Adipocyte (in vitro differentiated cells): ENCODE measurements around the gene SEPTIN12.
"Not testable (repeated sequence)": the region's sequence is repeated elsewhere in the genome, so short reads cannot be mapped to it uniquely, and the experiment has no call there.

ENCODE experiments used
- DNase-seq: peaks from one replicate; pipeline ENCODE4 v3.0.0-alpha.2; 2015; ENCODE audit warnings: low read depth
- H3K27me3 ChIP-seq: replicated peaks from 2 replicates; pipeline ENCODE4 v1.7.0; 2013; ENCODE audit warnings: mild to moderate bottlenecking, low read length, moderate library complexity; ENCODE audit not compliant: control insufficient read depth, insufficient read depth
- H3K36me3 ChIP-seq: 2 replicates; pipeline ENCODE4 v1.7.0; 2013; ENCODE audit warnings: low read length, mild to moderate bottlenecking, moderate library complexity; ENCODE audit not compliant: control insufficient read depth, insufficient read depth, severe bottlenecking
- H3K4me1 ChIP-seq: 2 replicates; pipeline ENCODE4 v1.7.0; 2013; ENCODE audit warnings: mild to moderate bottlenecking, low read length, moderate library complexity; ENCODE audit not compliant: control insufficient read depth, insufficient read depth
- H3K4me3 ChIP-seq: 2 replicates; pipeline ENCODE4 v1.7.0; 2013; ENCODE audit warnings: mild to moderate bottlenecking, low read length, moderate library complexity
- H3K9ac ChIP-seq: 2 replicates; pipeline ENCODE4 v1.7.0; 2013; ENCODE audit warnings: mild to moderate bottlenecking, low read length, moderate library complexity
- H3K9me3 ChIP-seq: 2 replicates; pipeline ENCODE4 v1.7.0; 2013; ENCODE audit warnings: mild to moderate bottlenecking, low read length, moderate library complexity; ENCODE audit not compliant: control insufficient read depth

The SEPTIN12 gene

DNA sequence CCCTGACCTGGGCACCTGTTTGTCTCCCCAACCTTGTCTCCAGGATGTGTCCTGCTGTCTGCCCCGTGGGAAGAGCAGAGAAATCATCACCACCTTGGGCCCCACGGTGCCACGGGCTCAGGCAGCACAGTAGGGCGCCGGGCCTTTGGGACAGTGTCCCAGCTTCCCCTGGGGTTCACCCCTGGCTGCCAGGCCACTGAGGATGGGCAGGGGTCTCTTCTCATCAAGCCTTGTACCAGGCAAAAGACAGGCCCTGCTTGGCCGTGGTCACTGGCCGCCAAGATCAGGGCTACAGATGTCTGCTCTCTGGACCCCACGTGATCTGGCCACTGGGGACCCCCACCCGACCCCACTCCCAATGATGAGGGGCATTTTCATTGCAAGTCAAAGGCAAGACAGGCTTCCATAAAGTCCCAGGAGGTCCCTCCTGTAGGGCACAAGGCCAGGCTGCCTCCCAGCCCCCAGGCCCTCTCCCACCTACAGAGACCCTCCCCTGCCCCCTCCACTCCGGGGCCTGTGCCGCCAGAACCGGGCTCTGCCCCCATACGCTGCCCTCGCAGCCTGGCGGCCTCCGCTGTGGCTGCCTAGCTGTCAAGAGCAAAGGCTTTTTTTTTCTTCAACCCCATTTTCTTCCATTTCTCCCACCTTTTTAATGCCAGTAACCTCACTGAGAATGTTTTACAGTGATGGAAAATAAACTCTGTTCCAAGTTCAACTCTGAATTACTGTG is 39.3 kb downstream of the SEPTIN12 start:
- Histone ChIP-seq H3K27me3 (no peaks in the 10 kb centered on the region), H3K9ac (no peak overlapping the region), H3K36me3 (peaks cover 32% of the 10 kb centered on the region), H3K4me3 (no peak overlapping the region), H3K4me1 (peaks cover 15% of the 10 kb centered on the region), H3K9me3 (no peaks in the 10 kb centered on the region)
- no peak for DNase-seq

DNA sequence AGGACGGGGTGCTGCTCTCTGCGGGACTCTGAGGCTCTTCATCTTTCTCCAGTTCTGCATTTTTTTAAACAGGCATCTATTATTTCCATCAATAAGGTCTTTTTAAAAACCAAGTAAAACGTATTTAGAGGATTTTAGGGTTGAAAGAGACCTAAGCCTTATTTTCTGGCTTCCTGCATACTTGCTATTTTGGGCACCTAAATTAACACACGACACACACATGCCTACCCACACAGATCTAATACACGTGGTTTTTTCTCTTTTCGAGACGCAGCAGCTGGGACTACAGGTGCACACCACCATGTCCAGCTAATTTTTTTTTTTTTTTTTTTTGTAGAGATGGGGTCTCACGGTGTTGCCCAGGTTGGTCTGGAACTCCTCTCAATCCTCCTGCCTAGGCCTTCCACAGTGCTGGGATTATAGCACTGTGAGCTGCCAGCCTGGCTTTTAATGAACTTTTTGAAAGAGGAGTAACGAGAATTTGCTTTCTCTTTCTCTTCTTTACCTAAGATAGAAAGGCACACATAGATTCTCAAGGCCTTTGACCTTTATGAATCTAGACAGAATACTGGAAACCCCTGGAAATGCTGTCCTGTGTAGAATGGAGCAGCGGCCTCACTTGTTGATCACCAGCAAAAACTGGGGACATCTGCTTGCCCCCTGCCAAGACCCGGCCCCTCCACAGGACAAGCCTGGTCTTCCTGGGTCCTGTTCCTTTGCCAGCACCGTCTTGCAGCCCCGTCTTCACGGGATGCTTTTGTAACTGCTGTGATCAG is 40.1 kb downstream of the SEPTIN12 start:
- no peak overlapping the region for H3K4me3 ChIP-seq
- no peaks in the 10 kb centered on the region for H3K9me3 ChIP-seq
- H3K27me3 ChIP-seq, result no peaks in the 10 kb centered on the region
- H3K9ac ChIP-seq, result no peak overlapping the region
- DNase-seq, result no peak
- peaks cover 20% of the 10 kb centered on the region for H3K4me1 ChIP-seq
- H3K36me3 ChIP-seq, result peaks cover 25% of the 10 kb centered on the region

DNA sequence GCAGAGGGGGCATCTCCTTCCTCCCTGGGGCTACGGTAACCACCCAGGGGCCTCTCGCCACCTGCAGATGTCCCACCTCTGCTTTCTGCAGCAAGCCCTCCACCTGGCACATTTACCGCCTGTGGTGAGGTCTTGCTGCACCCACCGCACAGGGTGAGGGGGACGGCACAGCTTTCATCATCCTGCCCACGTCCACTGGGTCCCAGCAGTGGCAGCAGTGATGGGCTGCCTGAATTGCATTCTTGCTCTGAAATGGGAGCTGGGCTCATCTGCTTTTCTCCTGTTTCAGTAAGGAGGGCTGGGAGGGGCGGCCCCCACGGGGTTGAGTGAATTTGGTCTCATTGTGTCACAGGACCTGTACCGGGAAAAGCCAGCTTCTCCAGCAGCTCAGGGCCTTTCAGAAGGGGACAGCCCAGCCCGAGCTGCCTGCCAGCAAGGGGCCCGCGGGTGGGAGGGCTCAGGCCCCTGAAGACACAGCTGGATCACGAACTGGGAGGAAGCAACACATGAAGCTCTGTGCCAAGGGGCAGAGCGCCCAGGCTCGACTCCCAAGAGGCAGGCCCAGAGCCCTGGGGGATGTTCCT is 41.1 kb downstream of the SEPTIN12 start:
- H3K36me3 ChIP-seq, result peaks cover 15% of the 10 kb centered on the region
- no peaks in the 10 kb centered on the region for H3K9me3 ChIP-seq
- DNase-seq, result no peak
- H3K4me3 ChIP-seq, result peak overlapping the region; percentile 3
- H3K4me1 ChIP-seq, result peaks cover 20% of the 10 kb centered on the region
- H3K27me3 ChIP-seq, result no peaks in the 10 kb centered on the region
- peak overlapping the region; percentile 33 for H3K9ac ChIP-seq

DNA sequence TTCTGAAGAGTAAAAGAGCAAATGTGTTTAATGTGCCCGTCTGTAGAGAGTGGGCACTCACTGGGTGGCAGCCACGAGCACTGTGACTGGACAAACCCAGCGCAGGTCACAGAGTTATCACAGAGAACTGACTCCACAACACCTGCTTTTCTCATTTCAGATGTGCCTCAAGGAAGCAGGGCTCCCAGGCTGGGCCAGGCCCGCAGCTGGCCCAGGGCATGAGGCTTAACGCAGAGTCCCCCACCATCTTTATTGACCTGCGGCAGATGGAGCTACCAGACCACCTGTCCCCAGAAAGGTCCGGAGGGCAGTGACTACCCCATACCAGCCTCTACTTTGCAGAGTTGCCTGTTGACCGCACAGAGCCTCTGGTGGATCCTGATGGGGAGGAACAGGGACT is 41.9 kb downstream of the SEPTIN12 start:
- H3K4me1 ChIP-seq, result peaks cover 20% of the 10 kb centered on the region
- no peaks in the 10 kb centered on the region for H3K27me3 ChIP-seq
- H3K4me3 ChIP-seq, result no peak overlapping the region
- no peaks in the 10 kb centered on the region for H3K9me3 ChIP-seq
- no peak overlapping the region for H3K9ac ChIP-seq
- no peak for DNase-seq
- H3K36me3 ChIP-seq, result peaks cover 6% of the 10 kb centered on the region

DNA sequence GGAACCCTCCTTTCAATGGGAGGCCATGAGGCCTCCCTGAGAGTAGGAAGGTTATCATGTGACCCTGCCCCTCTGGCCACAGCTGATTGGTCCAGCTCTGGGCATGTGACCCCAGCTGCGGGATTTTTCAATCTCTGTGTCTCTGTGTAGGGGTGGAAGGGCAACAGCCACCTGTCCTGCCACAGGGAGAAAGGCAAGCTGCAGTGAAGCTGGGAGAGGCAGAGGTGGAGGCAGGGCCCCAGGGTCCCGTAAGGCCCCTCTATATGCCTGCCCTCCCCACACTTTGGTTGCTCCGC is 42.9 kb downstream of the SEPTIN12 start:
- DNase-seq, result no peak
- H3K4me1 ChIP-seq, result peaks cover 20% of the 10 kb centered on the region
- no peaks in the 10 kb centered on the region for H3K36me3 ChIP-seq

DNA sequence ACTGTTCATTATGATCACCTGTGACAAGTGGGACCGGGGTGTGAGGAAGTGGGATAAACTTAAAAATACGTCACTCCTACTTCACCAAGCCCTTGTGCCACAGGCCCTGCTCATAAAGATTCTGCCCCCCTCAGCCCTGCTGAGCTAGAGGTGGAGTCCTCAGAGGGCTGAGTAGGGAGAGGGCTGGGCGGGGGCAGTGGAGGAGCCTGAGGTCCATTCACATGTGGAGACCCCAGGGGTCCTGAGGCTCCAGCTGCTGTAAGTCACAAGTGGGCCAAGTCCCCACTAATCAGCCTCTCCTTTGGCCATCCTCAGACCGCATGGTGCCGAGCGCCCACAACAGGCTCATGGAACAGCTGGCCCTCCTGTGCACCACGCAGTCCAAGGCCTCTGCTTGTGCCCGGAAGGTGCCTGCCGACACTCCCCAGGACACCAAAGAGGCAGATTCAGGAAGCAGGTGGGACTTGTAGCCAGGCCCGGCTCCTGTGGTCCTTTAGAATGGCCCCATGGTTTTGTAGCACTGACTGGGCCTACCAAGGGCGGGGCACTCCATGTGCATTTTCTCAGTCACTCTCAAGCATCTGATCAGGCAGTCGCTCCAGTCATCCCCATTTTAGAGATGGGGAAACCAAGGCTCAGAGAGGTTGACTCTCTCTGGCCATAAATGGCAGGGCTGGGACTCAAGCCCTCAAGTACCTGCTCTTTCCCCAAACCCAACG is 43.4 kb downstream of the SEPTIN12 start:
- Histone ChIP-seq H3K9me3 (no peaks in the 10 kb centered on the region), H3K9ac (no peak overlapping the region), H3K27me3 (no peaks in the 10 kb centered on the region), H3K36me3 (no peaks in the 10 kb centered on the region), H3K4me3 (no peak overlapping the region), H3K4me1 (peaks cover 20% of the 10 kb centered on the region)
- no peak for DNase-seq

More for the DNA sequence above, 42.9 kb downstream of the SEPTIN12 start:
- Histone ChIP-seq H3K9ac (no peak overlapping the region), H3K9me3 (no peaks in the 10 kb centered on the region), H3K4me3 (no peak overlapping the region), H3K27me3 (no peaks in the 10 kb centered on the region)

DNA sequence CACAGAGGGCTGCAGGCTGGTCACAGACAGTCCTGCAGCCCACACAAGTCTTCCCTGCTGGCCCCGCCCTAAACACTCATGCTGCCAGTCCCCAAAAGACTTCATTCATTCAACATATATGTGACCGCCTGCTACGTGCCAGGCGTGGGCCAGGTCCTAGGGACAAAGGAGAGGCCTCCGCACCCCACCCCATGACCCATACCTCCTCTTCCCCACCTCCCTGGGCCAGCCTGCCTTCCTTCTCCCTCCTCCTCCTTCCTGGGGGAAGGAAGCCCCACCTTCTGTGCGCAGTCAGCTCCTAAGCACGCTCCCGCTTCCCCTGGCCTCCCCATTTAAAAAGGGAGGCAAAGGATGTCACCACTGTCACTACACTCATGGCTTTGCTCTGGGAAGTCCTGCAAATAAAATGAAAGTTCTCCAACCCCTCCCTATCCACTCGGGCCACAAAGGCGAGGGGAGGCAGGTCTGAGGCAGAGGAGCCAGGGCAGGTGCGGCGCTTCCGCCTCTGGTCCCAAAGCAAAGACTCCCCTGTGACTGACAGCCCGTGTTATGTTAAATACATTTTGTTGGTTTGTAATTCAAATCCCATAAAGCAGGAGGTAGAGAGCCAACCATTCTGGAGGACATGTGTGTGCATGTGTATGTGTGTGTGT is 44.8 kb downstream of the SEPTIN12 start:
- H3K4me3 ChIP-seq, result no peak overlapping the region
- H3K4me1 ChIP-seq, result peaks cover 20% of the 10 kb centered on the region
- no peaks in the 10 kb centered on the region for H3K27me3 ChIP-seq
- no peak overlapping the region for H3K9ac ChIP-seq
- H3K36me3 ChIP-seq, result no peaks in the 10 kb centered on the region
- H3K9me3 ChIP-seq, result no peaks in the 10 kb centered on the region
- DNase-seq, result no peak

DNA sequence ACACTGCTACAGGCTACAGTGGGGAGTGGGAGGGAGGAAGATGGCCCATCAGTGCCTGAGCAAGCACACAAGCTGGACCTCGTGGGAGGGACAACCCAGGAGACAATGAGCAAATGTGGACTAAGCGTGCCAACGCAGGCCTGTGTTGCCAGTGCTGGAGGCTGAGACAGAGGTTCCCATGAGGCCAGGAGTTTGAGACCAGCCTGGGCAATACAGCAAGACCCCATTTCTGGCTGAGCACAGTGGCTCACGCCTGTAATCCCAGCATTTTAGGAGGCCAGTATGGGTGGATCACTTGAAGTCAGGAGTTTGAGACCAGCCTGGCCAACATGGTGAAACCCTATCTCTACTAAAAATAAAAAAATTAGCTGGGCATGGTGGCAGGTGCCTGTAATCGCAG is 49.8 kb downstream of the SEPTIN12 start:
- not testable (repeated sequence) for H3K27me3 ChIP-seq, H3K4me1 ChIP-seq, H3K4me3 ChIP-seq, H3K36me3 ChIP-seq, H3K9me3 ChIP-seq, DNase-seq, H3K9ac ChIP-seq

DNA sequence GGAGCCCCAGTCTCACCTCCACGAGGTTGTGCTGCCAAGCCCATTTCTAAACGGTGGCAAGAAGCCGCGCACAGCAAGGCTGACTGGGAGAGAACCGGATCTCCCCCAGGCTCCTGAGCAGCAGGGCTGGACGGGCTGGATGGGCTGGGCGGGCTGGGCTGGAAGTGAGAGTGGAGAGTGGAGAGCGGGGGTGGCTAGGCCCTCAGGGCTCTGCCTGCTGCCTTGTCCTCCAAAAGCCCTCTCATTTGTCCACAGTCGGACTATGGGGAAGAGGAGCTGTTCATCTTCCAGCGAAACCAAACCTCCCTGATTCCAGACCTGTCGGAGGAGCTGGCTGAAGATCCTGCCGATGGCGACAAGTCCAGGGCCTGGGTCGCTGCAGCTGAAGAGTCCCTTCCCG is 50.6 kb downstream of the SEPTIN12 start:
- Histone ChIP-seq H3K4me1 (peaks cover 5% of the 10 kb centered on the region), H3K4me3 (no peak overlapping the region), H3K9ac (no peak overlapping the region), H3K9me3 (no peaks in the 10 kb centered on the region), H3K27me3 (peaks cover 4% of the 10 kb centered on the region), H3K36me3 (no peaks in the 10 kb centered on the region)
- DNase-seq, result no peak

DNA sequence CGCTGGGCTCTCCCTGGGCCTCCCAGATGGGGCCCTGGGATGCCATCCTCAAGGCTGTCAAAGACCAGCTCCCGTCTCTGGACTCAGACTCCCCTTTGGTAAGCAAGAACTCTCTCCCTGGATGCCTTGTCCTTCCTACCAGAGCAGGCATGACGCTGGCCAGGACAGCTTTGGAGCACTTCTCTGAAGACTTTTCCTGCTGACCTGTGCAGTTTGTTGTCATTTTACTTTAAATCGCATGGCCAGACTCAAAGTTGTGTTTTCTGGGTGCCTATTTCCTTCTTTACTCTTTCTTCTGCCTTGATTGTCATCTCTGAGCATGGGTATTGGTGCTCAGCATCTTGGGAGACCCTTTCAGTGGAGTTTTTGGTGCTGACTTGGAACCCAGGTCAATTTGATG is 51.6 kb downstream of the SEPTIN12 start:
- H3K4me3 ChIP-seq, result no peak overlapping the region
- peaks cover 4% of the 10 kb centered on the region for H3K27me3 ChIP-seq
- H3K36me3 ChIP-seq, result no peaks in the 10 kb centered on the region
- H3K4me1 ChIP-seq, result peaks cover 5% of the 10 kb centered on the region
- H3K9ac ChIP-seq, result no peak overlapping the region
- no peak for DNase-seq
- no peaks in the 10 kb centered on the region for H3K9me3 ChIP-seq
